ENCODE data around the gene KLHL10.

The KLHL10 gene

GRCh38 chr17:41885733-41886132 lies 48.1 kb downstream of the KLHL10 start:
- H3K27ac ChIP-seq, result no peak overlapping the region; the same call in 1 of the 2 replicates
- TF ChIP-seq, protein P1, sequence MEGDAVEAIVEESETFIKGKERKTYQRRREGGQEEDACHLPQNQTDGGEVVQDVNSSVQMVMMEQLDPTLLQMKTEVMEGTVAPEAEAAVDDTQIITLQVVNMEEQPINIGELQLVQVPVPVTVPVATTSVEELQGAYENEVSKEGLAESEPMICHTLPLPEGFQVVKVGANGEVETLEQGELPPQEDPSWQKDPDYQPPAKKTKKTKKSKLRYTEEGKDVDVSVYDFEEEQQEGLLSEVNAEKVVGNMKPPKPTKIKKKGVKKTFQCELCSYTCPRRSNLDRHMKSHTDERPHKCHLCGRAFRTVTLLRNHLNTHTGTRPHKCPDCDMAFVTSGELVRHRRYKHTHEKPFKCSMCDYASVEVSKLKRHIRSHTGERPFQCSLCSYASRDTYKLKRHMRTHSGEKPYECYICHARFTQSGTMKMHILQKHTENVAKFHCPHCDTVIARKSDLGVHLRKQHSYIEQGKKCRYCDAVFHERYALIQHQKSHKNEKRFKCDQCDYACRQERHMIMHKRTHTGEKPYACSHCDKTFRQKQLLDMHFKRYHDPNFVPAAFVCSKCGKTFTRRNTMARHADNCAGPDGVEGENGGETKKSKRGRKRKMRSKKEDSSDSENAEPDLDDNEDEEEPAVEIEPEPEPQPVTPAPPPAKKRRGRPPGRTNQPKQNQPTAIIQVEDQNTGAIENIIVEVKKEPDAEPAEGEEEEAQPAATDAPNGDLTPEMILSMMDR (IDR thresholded peaks at IDR 0.05; ENCODE audit: low read depth, low read length), result peak; percentile 68
- peaks cover 95% of the 10 kb centered on the region for H3K36me3 ChIP-seq
- H3K27me3 ChIP-seq (ENCODE audit: insufficient read depth, low read depth, severe bottlenecking), result no peaks in the 10 kb centered on the region
- no peak overlapping the region for H3K4me3 ChIP-seq (ENCODE audit: low read depth, low read length)
- no peaks in the 10 kb centered on the region for H3K9me3 ChIP-seq (ENCODE audit: severe bottlenecking)
- peak; percentile 66 for DNase-seq

GRCh38 chr17:41888332-41888965 lies 50.8 kb downstream of the KLHL10 start:
- TF ChIP-seq, protein P1 (IDR thresholded peaks at IDR 0.05; ENCODE audit: low read depth, low read length), result no peak
- Histone ChIP-seq H3K36me3 (peaks cover 100% of the 10 kb centered on the region), H3K27ac (no peak overlapping the region; the same call in 1 of the 2 replicates), H3K9me3 (ENCODE audit: severe bottlenecking) (no peaks in the 10 kb centered on the region), H3K4me3 (ENCODE audit: low read depth, low read length) (no peak overlapping the region), H3K27me3 (ENCODE audit: insufficient read depth, low read depth, severe bottlenecking) (no peaks in the 10 kb centered on the region)
- DNase-seq, result no peak

GRCh38 chr17:41891135-41892020 lies 53.8 kb downstream of the KLHL10 start:
- H3K27me3 ChIP-seq (ENCODE audit: insufficient read depth, low read depth, severe bottlenecking), result no peaks in the 10 kb centered on the region
- no peak overlapping the region for H3K4me3 ChIP-seq (ENCODE audit: low read depth, low read length)
- H3K9me3 ChIP-seq (ENCODE audit: severe bottlenecking), result no peaks in the 10 kb centered on the region
- TF ChIP-seq, protein P1 (IDR thresholded peaks at IDR 0.05; ENCODE audit: low read depth, low read length), result no peak
- H3K36me3 ChIP-seq, result peaks cover 100% of the 10 kb centered on the region
- H3K27ac ChIP-seq, result peak overlapping the region; percentile 32
- no peak for DNase-seq

DNA sequence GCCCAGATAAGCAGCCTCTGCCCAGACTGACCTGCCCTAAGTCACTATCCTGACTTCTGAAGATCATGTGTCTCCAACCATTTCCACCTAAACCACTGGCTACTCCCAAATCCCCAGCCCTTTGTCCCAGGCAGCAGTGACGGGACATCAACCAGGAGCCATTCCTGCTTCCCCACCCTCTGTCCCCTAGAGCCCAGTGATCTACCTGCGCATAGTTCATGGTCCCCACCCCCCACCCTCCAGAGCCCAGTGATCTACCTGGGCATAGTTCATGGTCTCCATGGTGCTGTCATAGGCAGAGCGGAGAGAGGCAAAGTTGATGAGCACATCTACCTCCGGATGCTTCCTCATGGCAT lies 54.4 kb downstream of the KLHL10 start:
- no peak overlapping the region for H3K4me3 ChIP-seq (ENCODE audit: low read depth, low read length)
- H3K27ac ChIP-seq, result no peak overlapping the region; the same call in 1 of the 2 replicates
- TF ChIP-seq, protein P1 (IDR thresholded peaks at IDR 0.05; ENCODE audit: low read depth, low read length), result no peak
- no peak for DNase-seq
- peaks cover 100% of the 10 kb centered on the region for H3K36me3 ChIP-seq
- H3K9me3 ChIP-seq (ENCODE audit: severe bottlenecking), result no peaks in the 10 kb centered on the region
- H3K27me3 ChIP-seq (ENCODE audit: insufficient read depth, low read depth, severe bottlenecking), result no peaks in the 10 kb centered on the region

DNA sequence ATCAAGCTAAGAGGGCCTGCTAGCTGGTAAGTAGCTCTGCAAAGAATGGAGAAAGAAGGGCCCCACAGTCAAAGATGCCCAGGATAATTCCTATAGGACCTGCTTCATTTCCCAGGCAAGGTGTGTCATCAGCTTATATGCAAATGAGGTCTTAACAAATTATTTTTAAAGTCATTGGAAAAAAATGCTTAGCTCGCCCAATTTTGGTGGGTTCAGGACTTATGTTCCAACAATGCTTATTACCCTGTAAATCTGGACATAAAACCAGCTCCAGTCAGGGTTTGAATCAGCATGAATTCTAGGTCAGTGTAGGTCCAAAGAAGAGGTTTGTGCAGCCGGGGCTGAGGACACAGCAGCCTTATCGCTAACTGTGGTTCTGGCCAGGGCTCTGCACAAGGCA lies 55.8 kb downstream of the KLHL10 start:
- Histone ChIP-seq H3K27me3 (ENCODE audit: insufficient read depth, low read depth, severe bottlenecking) (no peaks in the 10 kb centered on the region), H3K36me3 (peaks cover 100% of the 10 kb centered on the region), H3K27ac (no peak overlapping the region), H3K4me3 (ENCODE audit: low read depth, low read length) (no peak overlapping the region), H3K9me3 (ENCODE audit: severe bottlenecking) (no peaks in the 10 kb centered on the region)
- DNase-seq, result no peak
- TF ChIP-seq, protein P1 (IDR thresholded peaks at IDR 0.05; ENCODE audit: low read depth, low read length), result no peak
